Activated effector memory CD4-positive, alpha-beta T cell treated with anti-CD3 and anti-CD28 coated beads, Interleukin-2, amount 50 U/mL, for 16 hours (primary cell): ENCODE measurements around the gene ST7L.

Source experiments
- DNase-seq: peaks from one replicate; pipeline ENCODE4 v3.0.0-alpha.2; 2020

ST7L gene

DNA sequence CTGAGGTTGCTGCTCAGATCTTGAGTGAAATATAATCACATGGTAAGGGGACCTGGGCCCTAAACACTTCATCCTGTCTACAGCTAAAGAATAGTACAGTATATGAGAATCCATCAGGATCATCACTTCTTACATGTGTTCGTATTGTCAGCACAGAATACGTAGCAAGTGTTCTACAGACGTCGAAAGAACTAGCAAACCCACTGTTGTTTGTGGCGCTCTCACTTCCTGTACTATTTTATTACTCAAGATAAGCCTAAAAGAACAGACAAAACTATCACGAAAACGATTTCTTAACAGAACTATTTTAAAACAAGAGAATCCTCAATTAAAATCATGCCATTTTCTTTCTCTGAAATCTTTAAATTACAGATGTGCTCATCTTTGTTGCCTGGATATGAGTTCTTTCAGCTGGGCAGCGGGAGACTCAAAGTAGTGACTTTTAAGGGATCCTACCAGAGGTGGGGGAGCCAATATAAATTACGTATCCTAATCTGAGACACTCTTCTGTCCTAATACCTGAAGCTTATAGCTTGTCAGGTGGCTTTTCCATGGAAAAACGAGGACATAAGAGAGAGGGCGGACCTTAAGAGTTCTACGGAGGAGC lies 724 bp downstream of the ST7L start:
- no peak for DNase-seq

DNA sequence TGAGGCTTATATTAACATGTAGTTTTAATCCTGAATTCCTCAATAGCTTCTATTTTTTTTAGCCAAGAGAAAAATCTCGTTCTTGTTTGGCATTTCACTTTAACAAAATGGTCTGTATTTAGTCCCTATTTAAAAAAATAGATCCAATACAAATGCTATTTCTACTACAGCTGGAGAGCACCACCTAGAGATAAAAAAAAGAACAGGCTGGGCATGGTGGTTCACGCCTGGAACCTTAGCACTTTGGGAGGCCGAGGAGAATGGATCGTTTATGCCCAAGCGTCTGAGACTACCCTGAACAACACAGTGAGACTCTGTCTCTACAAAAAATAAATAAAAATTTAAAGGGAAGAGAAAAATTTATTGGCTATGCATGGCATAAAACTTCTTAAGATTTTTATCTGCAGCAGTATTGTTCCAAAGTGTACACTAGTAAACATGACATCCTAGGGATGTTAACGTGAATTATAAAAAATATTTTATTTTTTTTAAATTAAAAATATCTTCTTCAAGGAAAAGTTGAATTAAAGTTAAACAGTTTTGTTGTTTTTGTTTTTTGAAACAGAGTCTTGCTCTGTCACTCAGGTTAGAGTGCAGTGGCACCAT lies 4.4 kb downstream of the ST7L start:
- no peak for DNase-seq

DNA sequence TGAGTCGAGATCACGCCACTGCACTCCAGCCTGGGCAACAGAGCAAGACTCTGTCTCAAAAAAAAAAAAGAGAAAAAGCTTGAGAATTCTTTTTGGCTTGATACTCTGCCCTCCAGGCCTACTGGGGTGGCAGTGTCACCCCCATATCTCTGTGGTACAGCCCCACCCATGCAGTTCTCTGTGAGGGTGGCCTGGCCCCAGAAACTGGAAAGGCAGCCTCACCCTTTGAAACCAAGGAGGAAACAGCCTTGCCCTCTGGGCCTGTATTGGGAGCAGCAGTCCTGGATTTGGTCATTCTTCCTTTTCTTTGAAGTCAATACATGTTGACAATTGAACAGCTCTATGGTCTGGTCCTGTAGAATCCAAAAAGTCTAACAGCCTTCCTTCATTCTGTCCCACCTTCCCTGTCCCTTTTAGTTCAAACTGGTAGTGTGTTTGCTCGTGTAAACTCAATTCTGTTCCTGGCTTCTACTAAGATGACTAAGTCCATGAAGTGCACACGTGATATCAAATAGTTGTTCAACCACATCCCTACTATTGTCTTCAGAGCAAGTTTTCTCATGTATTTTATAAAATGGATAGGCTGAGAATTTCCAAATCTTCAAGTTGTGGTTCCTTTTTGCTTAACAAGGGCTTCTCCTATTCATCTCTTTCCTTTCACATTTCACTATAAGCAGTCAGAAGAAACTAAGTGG lies 13.2 kb downstream of the ST7L start:
- no peak for DNase-seq

DNA sequence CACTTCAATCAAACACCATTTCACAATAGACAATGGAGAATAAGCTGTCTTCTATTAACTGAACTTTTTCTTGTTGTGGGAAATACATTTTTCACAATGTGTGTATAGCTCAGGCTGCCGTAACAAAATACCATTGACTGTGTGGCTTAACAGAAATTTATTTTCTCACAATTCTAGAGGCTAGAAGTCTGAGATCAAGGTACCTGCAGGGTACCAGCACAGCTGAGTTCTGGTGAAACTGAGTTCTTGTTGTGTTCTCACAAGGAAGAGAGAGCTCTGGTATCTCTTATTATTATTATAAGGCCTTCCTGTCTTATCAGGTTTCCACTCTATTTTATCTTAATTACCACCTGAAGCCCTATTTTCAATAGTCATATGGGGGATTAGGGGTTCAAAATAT lies 15.4 kb downstream of the ST7L start:
- DNase-seq: no peak

DNA sequence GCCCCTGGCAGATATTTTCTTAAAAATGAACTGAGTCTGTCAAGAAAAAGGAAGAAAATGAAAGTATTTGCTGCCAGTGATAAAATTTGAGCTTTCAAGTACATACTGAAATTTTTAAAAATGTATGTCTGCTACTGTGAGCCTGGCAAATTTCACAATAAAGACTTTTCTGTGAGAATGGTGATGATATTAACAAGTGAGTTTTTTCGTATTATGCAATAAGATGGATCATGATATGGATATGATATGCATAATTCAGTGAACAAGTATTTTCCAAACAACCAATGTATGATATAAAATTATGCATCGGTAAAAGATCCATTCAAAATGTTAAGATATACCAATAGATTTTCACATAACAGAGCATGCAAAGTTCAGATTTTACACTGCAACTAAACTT lies 15.9 kb downstream of the ST7L start:
- DNase-seq: no peak

DNA sequence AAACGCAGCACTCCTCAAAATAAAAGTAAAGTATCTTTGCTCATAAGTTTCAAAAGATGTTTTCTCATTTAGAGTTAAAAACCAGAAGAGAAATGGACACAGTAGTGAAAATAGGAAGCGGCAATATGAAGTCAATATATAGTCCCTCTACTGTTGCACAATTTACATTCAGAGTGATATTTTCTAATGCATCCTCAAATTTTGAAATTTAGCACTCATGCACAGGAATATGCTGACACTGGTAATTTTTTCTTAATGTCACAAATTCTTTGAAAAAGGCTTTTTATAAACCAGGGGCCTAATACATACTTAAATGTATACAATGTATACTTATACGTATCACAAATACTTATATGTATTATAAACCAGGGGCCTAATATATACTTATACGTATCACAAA lies 19.5 kb downstream of the ST7L start:
- no peak for DNase-seq

DNA sequence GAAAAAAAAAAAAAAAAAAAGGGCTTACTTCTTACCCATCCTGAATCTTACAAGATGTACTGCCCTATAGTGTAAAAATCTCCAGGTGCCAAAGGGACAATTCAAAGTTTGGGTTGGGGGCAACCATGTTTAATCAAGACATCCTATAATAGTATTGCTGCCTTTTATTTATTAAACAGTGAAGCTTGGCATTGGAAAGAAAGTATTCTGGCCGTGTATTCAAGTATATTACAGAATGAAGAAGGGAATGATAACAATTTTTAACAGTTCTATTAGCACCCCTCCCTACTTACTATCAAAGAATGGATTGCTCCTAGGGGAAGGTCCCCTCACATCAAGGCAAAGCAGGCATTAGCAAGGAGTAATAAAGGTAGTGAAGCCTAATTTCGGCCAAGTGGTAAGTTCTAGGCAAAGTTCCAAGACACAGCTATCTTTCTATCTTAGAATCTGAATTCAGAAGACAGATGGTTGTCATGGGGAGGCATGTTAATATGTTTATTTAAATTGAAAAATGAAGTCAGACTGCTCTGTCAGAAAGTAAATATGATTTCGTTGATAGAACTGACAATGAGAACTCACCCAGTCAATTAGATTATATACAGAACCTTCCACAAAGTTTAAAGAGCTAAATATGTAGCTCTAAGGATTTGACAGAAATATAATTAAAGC lies 24.6 kb downstream of the ST7L start:
- DNase-seq: no peak

DNA sequence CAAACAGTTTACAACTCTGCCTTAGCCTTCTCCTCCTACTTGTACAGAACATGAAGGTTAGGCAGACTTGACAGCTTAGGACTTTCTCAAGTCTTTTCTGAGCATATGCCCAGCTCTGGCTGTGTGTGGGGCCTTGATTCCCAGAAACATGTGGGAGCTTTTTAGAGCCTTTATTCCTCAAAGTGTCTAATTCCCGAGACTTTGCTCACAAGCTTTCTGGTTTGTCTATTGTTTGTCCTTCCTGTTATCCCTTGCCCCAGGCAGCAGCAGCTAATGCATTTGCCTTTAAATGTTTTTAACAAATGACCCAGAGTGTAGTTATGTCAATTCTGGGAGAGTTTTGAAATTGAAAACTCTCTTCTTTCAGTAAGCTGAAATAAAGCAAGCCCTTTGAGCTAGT lies 29.2 kb downstream of the ST7L start:
- no peak for DNase-seq

DNA sequence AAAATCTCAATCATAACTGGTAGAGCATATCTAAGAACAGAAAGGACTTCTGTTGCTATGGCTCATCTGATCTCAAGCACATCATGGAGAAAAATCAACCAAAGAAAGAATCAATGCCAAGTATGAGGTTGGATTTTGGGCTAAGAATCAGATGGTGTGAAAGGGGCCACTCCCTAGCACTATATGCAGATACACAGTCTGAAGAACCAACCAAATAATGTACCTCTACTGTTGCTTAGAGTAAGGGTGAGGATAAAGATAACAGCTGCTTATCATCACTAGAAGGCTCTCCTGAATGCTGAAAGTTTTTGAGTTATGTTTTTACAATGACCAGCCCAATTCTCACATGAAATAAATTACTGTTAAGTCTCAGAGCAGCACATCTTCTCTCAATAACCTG lies 35.6 kb downstream of the ST7L start:
- DNase-seq: no peak

DNA sequence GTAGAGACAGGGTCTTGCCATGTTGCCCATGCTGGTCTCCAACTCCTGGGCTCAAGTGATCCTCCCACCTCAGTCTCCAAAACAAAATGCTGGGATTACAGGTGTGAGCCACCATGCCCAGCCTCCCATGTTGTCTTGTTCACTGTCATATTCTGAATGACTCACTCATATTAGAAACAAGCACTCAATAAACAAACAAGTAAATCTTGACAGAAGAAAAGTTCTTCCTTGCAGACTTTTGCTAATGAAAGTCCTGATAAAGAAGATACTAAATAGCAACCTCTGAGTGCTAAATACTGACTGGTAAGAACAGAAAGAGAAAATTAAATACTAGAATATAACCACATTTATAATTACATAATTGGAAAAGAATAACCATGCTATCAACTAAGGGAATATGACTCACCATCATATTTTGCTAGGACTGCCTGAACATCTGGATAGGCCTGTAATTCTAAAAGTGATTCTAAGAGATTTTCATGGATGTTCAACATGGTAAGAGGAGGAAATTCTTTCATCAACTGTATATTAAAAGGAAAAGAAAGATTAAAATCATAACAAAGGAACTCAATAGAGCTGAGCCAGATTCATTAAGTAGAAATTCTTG lies 37.3 kb downstream of the ST7L start:
- DNase-seq: no peak

DNA sequence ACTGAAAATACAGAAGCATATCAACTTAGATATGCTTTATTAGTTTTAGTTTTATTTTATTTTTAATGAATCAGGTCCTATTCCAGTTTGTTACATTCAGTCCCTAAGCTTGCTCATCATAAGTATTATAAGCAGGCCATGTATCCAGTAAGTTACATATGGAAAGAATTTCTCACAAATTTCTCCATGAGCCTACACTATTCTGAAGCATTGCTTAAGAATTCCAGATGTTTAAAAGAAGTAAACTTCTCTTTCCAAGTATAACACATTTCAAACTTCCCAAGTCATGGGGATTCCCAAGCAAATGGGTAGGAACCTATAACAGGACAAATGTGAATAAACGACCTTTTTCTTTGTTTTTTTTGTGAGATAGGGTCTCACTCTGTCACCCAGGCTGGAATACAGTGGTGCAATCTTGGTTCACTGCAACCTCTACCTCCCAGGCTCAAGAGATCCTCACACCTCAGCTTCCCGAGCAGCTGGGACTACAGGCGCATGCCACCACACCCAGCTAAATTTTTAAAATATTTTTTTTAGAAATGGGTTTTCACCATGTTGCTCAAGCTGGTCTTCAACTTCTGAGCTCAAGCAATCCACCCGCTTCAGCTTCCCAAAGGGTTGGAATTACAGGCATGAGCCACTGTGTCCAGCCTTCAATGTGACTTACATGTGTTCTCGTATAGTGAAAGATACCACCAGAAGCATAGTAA lies 39.0 kb downstream of the ST7L start:
- no peak for DNase-seq

DNA sequence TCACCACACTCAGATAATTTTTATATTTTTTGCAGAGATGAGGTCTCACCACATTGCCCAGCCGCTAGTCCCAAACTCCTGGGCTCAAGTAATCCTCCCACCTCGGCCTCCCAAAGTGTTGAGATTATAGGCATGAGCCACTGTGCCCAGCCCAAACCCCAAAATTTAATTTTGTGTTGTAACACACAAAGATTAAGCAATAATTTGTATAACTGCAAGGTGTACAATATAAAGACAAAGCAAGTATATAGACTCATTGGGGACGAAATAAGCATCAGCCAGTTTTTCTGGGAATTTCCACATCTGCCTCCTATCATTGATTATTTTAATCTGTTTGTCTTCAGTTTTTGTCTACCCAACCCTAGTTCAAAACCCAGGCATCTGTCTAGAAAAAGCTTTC lies 42.7 kb downstream of the ST7L start:
- DNase-seq: no peak

DNA sequence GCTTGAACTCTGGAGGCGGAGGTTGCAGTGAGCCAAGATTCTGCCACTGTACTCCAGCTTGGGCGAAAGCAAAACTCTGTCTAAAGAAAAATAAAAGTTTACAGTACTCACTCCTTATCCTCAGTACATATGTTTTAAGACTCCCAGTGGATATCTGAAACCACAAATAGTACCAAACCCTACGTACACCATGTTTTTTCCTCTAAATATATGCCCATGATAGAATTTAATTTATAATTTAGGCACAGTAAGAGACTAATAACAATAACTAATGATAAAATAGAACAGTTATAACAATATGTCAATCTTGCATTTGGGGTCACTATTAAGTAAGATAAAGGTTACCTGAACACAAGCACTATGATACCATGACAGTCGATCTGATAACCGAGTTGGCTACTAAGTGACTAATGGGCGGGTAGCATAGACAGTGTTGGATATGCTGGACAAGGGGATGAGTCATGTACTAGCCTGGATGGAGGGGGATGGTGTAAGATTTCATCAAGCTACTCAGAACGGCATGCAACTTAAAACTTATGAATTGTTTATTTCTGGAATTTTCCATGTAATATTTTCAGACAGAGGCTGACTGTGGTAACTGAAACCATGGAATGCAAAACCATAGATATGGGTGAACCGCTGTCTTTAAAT lies 43.7 kb downstream of the ST7L start:
- DNase-seq: no peak

DNA sequence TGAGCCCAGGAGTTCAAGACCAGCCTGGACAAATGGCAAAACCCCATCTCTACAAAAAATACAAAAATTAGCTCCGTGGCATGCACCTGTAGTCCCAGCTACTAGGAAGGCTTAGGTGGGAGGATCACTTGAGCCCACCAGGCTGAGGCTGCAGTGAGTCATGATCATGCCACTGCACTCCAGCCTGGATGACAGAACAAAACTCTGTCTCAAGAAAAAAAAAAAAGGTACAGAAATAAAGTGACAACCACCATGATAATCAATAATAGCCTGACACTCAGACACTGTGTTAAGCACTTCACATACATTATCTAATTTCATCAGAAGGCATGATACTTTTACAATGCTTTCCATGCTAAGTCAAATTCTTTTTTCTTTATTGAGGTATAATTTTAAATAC lies 53.1 kb downstream of the ST7L start:
- no peak for DNase-seq

DNA sequence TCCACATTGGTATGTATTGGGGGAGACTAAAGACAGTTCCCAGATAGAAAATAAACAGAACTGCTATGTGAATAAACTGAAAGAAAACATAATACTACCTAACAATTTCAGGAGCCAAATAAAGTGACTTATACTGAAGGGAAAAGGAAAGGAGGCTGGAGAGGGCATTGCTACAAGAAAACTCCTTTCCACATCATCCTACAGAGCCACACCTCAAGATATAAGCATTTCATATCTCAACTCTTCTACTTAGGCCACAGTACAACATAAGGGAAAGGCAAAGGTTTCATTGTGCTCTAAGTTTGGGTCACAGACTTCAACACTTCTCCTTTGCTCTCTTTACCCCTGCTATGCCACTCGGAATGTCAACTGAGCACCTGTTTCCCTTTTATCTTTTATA lies 54.9 kb downstream of the ST7L start:
- no peak for DNase-seq

DNA sequence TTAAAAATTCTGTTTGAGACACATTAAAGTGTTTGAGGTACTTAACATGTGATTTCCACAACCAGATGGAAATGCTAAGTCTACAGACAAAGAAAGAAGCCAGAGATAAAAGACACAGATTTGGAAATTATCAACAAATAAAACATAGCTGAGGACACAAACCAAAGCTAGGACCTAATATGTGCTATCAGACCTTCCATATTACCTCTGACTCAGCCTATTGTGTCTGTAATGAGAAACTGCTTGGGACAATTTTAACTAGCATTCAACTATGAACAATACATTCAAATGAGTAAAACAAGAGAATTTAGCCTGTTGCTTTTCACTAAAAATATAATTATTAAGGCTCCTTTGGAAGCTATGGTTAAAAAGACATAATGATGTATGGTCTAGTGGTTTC lies 55.6 kb downstream of the ST7L start:
- DNase-seq: no peak

DNA sequence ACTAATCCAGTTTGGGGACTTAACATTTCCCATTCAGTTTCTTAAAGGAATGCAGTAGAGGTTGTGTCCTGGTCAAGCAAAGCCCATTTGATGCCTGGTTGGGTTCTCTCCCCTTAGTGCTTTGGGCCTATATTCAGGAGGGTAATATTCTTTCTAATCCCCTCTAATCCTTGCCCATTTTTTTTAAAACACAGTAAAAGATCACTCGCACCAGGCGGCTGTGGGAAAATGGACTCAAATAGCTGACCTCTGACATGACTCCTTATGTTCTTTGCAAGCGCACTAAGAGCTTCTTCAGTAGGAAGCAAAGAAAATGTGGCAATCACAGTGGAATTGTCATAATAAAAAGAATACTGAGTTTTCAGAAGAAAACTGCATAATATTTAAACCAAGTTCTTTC lies 60.3 kb downstream of the ST7L start:
- no peak for DNase-seq

DNA sequence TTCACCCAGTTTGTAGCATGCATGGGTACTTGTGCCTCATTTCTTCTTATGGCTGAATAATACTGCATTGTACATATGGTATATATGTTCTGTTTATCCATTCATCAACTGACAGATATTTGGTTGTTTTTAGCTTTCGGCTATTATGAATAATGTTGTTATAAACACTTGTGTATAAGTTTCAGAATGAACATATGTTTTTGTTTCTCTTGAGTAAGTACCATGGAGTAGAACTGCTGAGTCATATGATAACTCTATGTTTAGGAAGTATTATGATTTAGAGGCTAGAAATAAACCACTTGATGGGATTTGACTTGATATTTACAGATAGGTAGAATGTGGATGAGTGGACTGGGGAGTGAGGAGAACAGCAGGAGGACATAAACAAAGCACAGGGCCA lies 61.6 kb downstream of the ST7L start:
- no peak for DNase-seq

DNA sequence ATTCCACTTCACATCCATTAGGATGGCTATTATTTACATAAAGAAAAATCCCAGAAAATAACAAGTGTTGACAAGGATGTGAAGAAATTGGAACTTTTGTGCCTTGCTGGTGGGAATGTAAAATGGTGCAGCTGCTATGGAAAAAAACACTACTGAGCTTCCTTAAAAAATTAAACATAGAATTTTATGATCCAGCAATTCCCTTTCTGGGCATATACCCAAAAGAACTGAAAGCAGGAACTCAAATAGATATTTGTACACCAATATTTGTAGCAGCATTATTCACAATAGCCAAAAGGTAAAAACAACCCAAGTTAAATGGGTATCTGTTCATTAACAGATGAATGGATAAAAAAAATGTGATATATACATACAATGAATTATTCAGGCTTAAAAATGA lies 64.5 kb downstream of the ST7L start:
- DNase-seq: no peak

DNA sequence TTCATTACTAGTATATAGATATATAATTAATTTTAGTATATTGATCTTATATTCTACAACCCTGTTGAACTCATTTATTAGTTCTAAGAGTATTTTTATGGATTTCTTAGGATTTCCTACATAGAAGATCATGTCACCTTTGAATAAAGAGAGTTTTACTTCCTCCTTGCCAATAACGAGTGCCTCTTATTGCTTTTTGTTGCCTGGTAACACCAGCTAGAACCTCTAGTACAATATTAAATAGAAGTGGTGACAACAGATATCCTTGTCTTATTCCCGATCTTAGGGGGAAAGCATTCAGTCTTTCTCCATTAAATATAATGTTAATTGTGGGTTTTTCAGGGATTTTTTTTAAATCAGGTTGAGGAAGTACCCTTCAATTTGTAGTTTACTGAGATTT lies 69.4 kb downstream of the ST7L start:
- no peak for DNase-seq

DNA sequence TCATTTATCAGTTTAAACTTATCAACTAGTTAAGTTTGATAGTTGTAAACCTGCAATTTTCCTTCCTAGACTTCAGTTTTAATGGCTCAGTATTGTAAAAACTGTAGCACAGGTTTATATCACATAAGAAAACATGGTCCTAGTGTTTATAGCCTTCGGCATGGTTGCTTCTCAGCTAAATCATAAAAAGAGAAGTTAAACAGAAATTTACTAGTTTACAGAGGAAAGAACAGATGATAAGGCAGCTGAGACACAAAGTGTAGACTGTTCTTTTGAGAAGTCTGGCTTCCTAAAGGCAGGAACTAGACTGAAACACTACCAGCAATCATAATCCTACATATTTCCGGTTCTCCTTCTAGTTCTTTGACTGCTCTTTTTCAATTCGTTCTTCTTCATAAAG lies 70.4 kb downstream of the ST7L start:
- DNase-seq: no peak

DNA sequence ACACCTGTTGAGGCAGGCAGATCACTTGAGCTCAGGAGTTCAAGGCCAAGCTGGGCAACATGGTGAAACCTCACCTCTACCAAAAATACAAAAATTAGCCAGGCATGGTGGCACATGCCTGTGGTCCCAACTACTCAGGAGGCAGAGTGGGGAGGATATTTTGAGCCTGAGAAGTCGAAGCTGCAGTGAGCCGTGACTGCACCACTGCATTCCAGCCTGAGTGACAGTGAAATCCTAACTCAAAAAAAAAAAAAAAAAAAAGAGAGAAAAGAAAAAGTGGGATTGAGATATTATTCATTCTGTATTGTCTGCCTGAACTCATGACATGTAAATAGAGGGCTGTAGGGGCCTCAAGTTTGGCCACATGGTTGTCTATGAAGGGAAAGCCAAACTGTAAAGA lies 72.9 kb downstream of the ST7L start:
- DNase-seq: no peak

DNA sequence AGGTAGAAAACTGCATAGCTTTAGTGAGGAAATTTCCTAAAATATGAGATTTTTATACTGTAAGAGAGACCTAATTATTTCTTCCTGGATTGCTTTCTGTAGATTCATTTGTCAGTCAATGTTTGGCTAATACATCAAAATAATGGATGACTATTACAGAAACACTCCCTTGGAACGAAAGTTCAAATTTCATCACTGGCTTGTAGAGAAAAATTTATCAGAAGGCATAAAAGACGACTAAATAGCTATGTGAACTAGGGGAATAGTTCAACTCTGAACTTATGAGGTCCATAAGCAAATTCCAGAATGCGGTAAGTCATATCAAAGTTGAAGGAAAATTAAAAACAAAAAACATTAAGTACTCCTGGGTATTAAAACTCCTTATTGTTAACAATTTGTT lies 74.2 kb downstream of the ST7L start:
- no peak for DNase-seq
